GM19324 (cell line): ENCODE results near the gene MAP2K7.

Experiments used
- ATAC-seq: cut with Tn5 transposase; IDR thresholded peaks from one replicate; pipeline ENCODE4 v1.9.1; 2021; ENCODE audit warnings: mild to moderate bottlenecking, moderate library complexity; ENCODE audit not compliant: unreplicated experiment, low FRiP score

MAP2K7 gene

DNA sequence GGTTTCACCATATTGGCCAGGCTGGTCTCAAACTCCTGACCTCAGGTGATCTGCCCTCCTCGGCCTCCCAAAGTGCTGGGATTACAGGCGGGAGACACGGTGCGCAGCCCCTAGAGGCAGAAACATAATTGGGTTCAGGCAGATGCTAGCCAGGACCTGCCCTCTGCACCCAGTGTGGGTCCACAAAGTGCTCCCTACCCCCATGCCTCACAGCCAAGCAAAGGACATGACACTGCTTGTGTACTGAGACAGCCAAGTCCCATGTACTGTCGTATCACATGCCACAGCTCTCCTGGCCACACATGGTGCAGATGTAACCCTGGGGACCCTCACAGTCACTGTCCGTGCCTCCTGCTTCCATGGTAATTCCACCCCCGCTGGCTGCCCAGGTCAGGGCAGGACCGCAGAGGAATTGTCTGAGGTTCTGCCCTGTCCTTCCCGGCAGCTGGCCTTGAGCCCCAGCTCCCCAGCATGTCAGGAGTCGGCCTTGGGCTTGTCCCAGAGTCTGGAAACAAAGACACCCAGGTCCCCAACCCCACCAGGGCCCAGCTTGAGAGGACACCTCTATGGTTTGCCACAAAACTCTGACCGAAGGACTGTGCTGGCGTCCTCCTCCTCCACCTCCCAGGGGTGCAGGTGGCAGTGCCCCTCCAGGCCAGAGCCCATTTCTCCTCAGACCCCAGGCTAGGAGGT, 37.1 kb upstream of the MAP2K7 start:
- ATAC-seq = no peak

- no peak for ATAC-seq
Measured at GRCh38 chr19:7867092-7867844, 36.4 kb upstream of the MAP2K7 start.

GRCh38 chr19:7868326-7868670, 35.4 kb upstream of the MAP2K7 start:
- ATAC-seq = no peak

GRCh38 chr19:7868671-7869452, 34.8 kb upstream of the MAP2K7 start:
- ATAC-seq = peak; percentile 71

DNA sequence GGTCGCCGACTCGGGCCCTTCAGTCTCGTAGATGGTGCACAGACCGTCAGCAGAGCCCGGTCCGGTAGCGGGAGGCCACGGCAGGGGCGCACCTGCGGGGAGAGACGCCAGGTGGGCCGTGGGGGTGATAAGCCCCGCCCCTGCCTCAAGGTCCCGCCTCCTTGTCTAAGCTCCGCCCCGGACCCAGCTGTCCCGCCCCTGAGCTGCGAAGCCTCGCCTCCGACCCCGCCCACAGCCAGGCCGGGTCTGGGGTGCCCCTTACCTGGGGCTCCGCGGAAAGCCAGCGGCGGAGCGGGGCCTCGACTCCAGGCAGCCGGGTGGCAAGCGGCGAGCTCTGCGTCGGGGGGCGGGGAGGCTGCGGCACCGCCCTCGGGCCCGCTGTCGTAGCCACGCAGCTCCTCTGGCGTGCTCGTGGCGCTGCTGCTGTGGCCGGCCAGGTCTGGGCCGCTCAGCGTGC, 34.2 kb upstream of the MAP2K7 start:
- ATAC-seq = peak; percentile 73

- ATAC-seq = no peak
Measured at GRCh38 chr19:7869910-7870511, 33.7 kb upstream of the MAP2K7 start.

DNA sequence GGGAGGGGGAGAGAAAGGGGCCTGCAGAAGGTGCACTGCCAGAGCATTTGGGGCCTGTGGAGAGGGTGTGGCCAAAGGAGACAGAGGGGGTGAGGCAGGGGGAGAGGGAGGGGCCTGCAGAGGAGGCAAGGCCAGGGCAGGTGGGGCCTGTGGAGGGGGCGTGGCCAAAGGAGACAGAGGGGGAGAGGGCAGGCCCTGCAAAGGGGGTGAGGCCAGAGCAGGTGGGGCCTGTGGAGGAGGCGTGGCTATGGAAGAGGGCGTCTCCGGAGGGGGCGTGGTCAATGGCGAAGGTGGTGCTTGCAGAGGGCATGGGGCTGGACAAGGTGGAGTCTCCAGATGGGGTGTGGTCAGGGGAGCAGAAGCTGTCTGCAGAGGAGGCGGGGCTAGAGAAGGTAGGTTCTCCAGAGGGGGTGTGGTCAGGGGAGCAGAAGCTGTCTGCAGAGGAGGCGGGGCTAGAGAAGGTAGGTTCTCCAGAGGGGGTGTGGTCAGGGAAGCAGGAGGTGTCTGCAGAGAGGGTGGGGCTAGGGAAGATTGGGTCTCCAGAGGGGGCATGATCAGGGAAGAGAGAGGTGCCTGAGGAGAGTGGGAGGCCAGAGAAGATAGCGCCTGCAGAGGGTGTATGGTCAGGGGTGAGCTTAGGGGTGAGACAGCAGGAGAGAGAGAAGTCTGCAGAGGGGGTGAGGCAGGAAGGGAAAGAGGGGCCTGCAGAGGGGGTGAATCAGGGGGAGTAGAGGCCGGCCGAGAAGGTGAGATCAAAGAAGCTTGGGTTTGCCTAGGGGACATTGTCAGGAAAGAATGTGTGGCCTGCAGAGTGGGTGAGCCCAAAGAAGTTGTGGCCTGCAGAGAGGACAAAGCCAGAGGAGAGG, 32.9 kb upstream of the MAP2K7 start:
- no peak for ATAC-seq

DNA sequence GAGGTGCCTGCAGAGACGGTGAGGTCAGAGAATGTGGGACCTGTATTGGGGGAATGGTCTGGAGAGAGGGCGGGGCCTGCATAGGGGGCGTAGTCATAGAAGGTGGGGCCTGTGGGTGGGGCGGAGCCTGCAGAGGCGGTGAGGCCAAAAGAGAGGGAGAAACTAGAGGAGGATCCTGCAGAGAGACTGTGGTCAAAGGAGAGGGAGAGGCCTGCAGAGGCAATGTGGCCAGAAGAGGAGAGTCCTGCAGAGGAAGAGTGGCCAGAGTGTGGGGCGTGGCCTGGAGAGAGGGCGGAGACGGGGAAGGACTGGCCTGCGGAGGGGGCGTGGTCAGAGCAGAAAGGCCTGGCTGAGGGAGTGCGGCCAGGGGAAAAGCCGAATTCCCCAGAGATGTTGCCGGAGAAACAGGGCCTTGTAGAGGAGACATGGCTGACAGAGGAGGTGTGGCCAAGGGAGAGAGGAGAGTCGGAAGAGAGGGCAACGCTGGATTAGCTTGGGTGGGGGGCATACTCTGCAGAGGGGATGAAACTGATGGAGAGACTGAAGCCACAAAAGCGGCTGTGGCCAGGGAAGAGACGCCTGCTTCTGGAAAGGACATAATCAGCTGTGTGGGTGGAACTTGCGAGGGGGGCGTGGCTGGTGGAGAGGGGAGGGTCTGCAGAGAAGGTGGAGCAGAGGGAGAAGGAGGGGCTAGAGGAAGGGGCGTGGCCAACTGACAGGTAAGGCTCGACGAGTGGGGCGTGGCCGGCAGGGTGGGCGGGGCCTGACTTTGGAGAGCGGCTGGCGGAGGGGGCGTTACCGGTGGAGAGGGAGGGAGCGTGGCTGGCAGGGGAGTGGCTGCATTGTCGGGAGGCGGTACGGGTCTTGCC, 32.0 kb upstream of the MAP2K7 start:
- ATAC-seq = no peak

GRCh38 chr19:7872306-7873204, 31.1 kb upstream of the MAP2K7 start:
- no peak for ATAC-seq

- no peak for ATAC-seq
Measured at GRCh38 chr19:7873304-7874075, 30.2 kb upstream of the MAP2K7 start.

GRCh38 chr19:7874076-7874896, 29.4 kb upstream of the MAP2K7 start, which contains the start of gene PRR36:
TSS of gene PRR36 (minus strand) at chr19:7874390. CDS start at chr19:7873689, 701 bp downstream.
- no peak for ATAC-seq

DNA sequence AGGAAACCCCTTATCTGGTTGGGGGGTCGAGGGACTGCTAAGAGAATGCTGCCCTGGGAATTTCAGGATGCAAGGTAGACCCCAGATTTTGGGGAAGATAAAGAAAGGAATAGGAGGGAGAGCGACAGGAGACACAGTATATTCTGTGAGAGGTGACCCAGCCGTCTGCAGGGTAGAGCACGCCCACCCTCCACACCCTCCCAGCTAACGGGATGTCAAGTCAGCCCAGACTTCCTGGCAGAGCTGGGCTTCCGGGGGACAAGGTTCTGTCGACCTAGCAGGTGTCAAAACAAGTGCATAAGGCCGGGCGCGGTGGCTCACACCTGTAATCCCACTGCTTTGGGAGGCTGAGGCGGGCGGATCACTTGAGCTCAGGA, 28.8 kb upstream of the MAP2K7 start:
- no peak for ATAC-seq

- ATAC-seq = no peak
Measured at GRCh38 chr19:7877249-7877836, 26.3 kb upstream of the MAP2K7 start.

DNA sequence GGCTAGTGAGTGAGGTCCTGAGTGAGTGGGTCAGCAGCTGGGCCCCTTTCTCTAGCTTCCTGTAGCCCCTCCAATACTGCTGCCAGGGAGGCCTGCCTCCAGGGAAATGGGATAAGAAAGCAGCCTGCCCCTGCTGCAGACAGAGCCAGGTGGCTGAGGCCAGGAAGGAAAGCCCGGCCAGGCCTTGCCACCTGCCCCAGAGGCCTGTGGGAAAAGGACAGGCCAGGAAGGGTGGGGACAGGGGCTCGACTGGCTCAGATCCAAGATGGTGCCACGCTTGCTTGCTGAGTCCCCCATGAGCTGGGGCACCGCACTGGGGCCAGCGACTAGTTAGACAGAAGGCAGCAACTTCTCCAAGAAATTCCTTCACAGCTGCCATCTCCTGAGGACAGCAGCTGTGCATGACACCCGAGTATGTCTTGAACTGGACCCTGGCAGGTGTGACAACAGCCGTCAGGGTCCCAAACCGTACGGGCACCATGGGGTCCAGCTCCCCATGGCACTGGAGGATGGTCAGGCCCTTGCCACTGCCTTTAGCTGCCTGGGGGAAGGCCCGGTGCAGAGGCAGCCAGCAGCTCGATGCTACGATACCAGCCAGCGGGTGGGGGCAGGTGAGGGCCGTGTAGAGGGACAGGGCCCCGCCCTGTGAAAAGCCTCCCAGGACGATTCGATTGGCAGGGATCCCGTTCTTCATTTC, 24.4 kb upstream of the MAP2K7 start:
- no peak for ATAC-seq

- ATAC-seq = no peak
Measured at GRCh38 chr19:7879836-7880235, 23.8 kb upstream of the MAP2K7 start.
